CD4-positive, alpha-beta T cell (primary cell): ENCODE measurements around the gene ECHDC3. TPM values are rescaled to one million over a fixed set of nuclear protein-coding genes. Genes with fewer than 3 reads are reported as not detected.

Experiments
- ATAC-seq: fragments of 200-7000 bp; cut with Tn5 transposase; one replicate; pipeline ENCODE4 v1.10.0; 2022; ENCODE audit warnings: mild to moderate bottlenecking; ENCODE audit not compliant: poor library complexity
- CTCF ChIA-PET: fragments of 350-600 bp; sonication (Branson Sonifier 250); formaldehyde crosslinking; loops from one replicate; lab custom pipeline; 2021; ENCODE audit warnings: antibody characterized with exemption, inconsistent platforms; lab: Charles Lee
- POLR2A ChIA-PET: fragments of 350-600 bp; sonication (Branson Sonifier 250); formaldehyde crosslinking; loops from one replicate; lab custom pipeline; 2021; ENCODE audit warnings: antibody characterized with exemption, inconsistent platforms; lab: Charles Lee
- DNase-seq, 14 experiments: peaks; one replicate each; pipeline ENCODE4 v3.0.0-alpha.2; 2013 to 2020; ENCODE audit warnings: mixed read lengths in 2 of 14
- H3K27ac ChIP-seq, 2 donors: one replicate each; pipeline versions ENCODE4 v1.5.1 to v1.7.0; 2013; ENCODE audit warnings: low read length in 2 of 2, low read depth in 1 of 2, mild to moderate bottlenecking in 1 of 2
- H3K27me3 ChIP-seq, 2 experiments: 1 replicate in 1 of 2; 2 replicates in 1 of 2; pipeline versions ENCODE4 v1.6.1 to v1.7.0; 2013; ENCODE audit warnings: low read length in 2 of 2, control low read depth in 1 of 2, mild to moderate bottlenecking in 1 of 2, moderate library complexity in 1 of 2; ENCODE audit not compliant: insufficient read depth in 2 of 2, control insufficient read depth in 1 of 2
- H3K36me3 ChIP-seq: one replicate; pipeline ENCODE4 v1.6.1; 2013; ENCODE audit warnings: low read length, control low read depth; ENCODE audit not compliant: insufficient read depth
- H3K4me1 ChIP-seq: one replicate; pipeline ENCODE4 v1.6.1; 2013; ENCODE audit warnings: low read length, control low read depth; ENCODE audit not compliant: insufficient read depth
- H3K4me3 ChIP-seq: one replicate; pipeline ENCODE4 v1.5.1; 2013; ENCODE audit warnings: mild to moderate bottlenecking, low read length, moderate library complexity
- H3K9me3 ChIP-seq, 2 experiments: 1 replicate in 1 of 2; 2 replicates in 1 of 2; pipeline versions ENCODE4 v1.6.1 to v1.7.0; 2013; ENCODE audit warnings: low read length in 2 of 2, mild to moderate bottlenecking in 2 of 2, control low read depth in 1 of 2, moderate library complexity in 1 of 2; ENCODE audit not compliant: control insufficient read depth in 1 of 2, insufficient read depth in 1 of 2
- H3K27ac Mint-ChIP-seq: one replicate; pipeline ENCODE4 v1.8.0; 2020; ENCODE audit warnings: mixed read lengths
- H3K27me3 Mint-ChIP-seq: one replicate; pipeline ENCODE4 v1.8.0; 2021; ENCODE audit warnings: mixed read lengths
- H3K36me3 Mint-ChIP-seq: one replicate; pipeline ENCODE4 v1.8.0; 2021; ENCODE audit warnings: low read depth, mixed read lengths
- H3K4me1 Mint-ChIP-seq: one replicate; pipeline ENCODE4 v1.8.0; 2021; ENCODE audit warnings: low read depth, mixed read lengths
- H3K4me3 Mint-ChIP-seq: one replicate; pipeline ENCODE4 v1.8.0; 2020; ENCODE audit warnings: mild to moderate bottlenecking, mixed read lengths
- H3K9me3 Mint-ChIP-seq: one replicate; pipeline ENCODE4 v1.8.0; 2020; ENCODE audit warnings: mixed read lengths
- intact Hi-C, 2 experiments: fragments of 100-400 bp; cut with DNase I in 1 of 2; cut with micrococcal nuclease in 1 of 2; formaldehyde crosslinking; loops; one replicate each; pipeline versions ENCODE4 v1.15.1 to v1.9.0; 2023 to 2025; cut with DNase I, micrococcal nuclease
- total RNA-seq, 174 experiments: library from RNA in 2 of 174; stranded (reverse) in 2 of 174; gene quantifications; one replicate each; pipeline ENCODE4 v1.2.3 and lab custom pipeline; 2021 to 2026
- TF ChIP-seq, protein P1 (sequence below): fragments of 200-600 bp; IDR thresholded peaks from one replicate; pipeline ENCODE4 v1.8.0; 2022; ENCODE audit warnings: antibody characterized with exemption, mild to moderate bottlenecking

ECHDC3 gene
- total RNA-seq, 2 experiments from 2014 or later: 1.5 to 1.6 TPM

GRCh38 chr10:11775412-11775811, 33.2 kb downstream of the ECHDC3 start:
- TF ChIP-seq, protein P1, sequence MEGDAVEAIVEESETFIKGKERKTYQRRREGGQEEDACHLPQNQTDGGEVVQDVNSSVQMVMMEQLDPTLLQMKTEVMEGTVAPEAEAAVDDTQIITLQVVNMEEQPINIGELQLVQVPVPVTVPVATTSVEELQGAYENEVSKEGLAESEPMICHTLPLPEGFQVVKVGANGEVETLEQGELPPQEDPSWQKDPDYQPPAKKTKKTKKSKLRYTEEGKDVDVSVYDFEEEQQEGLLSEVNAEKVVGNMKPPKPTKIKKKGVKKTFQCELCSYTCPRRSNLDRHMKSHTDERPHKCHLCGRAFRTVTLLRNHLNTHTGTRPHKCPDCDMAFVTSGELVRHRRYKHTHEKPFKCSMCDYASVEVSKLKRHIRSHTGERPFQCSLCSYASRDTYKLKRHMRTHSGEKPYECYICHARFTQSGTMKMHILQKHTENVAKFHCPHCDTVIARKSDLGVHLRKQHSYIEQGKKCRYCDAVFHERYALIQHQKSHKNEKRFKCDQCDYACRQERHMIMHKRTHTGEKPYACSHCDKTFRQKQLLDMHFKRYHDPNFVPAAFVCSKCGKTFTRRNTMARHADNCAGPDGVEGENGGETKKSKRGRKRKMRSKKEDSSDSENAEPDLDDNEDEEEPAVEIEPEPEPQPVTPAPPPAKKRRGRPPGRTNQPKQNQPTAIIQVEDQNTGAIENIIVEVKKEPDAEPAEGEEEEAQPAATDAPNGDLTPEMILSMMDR: no peak
- H3K36me3 ChIP-seq: no peaks in the 10 kb centered on the region
- H3K27me3 ChIP-seq: no peaks in the 10 kb centered on the region
- Mint-ChIP-seq H3K9me3 (no peaks in the 10 kb centered on the region), H3K4me1 (no peaks in the 10 kb centered on the region), H3K27me3 (no peaks in the 10 kb centered on the region), H3K4me3 (no peak overlapping the region), H3K27ac (no peak overlapping the region), H3K36me3 (no peaks in the 10 kb centered on the region)
- intact Hi-C loops: no loop called here
- H3K4me1 ChIP-seq: no peaks in the 10 kb centered on the region
- H3K27ac ChIP-seq: no peak overlapping the region
- DNase-seq (no peak), ATAC-seq (no peak)
- H3K4me3 ChIP-seq: no peak overlapping the region
- H3K9me3 ChIP-seq: no peaks in the 10 kb centered on the region
- CTCF ChIA-PET: no interaction called here
- POLR2A ChIA-PET: no interaction called here

DNA sequence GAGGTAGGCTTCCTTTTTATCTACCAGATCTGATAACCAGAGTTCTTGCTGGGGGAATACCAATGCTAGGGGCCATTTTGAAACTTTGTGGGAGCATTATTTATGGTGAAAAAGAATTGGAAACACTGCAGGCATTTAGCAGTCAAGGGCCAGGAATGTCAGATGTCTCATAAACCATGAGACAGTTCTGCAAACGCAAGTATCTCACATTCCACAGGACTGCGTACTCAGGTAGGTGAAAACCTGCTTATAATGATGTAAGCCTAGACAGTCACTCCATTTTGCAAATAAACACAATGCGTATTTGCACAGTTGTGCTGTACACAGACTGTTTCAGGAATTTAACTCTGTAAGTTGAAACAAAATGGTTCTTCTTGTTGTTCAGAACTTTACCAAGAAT, 33.9 kb downstream of the ECHDC3 start:
- Mint-ChIP-seq H3K27ac (no peak overlapping the region), H3K27me3 (no peaks in the 10 kb centered on the region), H3K4me1 (no peaks in the 10 kb centered on the region), H3K36me3 (no peaks in the 10 kb centered on the region), H3K4me3 (no peak overlapping the region), H3K9me3 (no peaks in the 10 kb centered on the region)
- no peaks in the 10 kb centered on the region for H3K9me3 ChIP-seq
- POLR2A ChIA-PET: no interaction called here
- ATAC-seq: no peak
- no peak overlapping the region for H3K27ac ChIP-seq
- TF ChIP-seq, protein P1: no peak
- no peaks in the 10 kb centered on the region for H3K36me3 ChIP-seq
- no peaks in the 10 kb centered on the region for H3K4me1 ChIP-seq
- intact Hi-C loops: no loop called here
- H3K4me3 ChIP-seq: no peak overlapping the region
- CTCF ChIA-PET: no interaction called here
- H3K27me3 ChIP-seq: no peaks in the 10 kb centered on the region
- DNase-seq: no peak

DNA sequence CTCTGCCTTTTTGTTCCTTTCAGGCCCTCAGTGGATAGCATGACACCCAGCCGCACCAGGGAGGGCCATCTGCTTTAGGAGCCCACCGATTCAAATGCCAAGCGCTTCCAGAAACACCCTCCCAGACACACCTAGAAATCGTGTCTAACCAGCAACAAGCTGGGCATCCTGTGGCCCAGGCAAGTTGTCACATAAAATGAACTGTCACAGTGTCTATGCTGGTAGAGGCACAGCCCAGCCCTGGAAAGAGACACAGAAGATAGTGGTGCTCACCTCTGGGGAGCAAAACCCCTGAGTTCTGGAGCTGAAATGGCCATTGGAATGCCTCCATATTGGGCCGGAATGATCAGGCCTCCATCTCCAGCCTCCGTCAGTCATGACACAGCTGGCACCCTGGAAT, 38.9 kb downstream of the ECHDC3 start:
- H3K27ac ChIP-seq: no peak overlapping the region
- TF ChIP-seq, protein P1: no peak
- no peak for ATAC-seq
- no peaks in the 10 kb centered on the region for H3K9me3 ChIP-seq
- no peak overlapping the region for H3K4me3 ChIP-seq
- intact Hi-C loops: loop anchor here in 1 of 2 experiments (5.0 kb wide), 1 partner anchor 206 kb away; no protein-coding TSS in a partner anchor
- ChIA-PET POLR2A (no interaction called here), CTCF (no interaction called here)
- H3K9me3 Mint-ChIP-seq: no peaks in the 10 kb centered on the region
- H3K36me3 ChIP-seq: no peaks in the 10 kb centered on the region
- no peaks in the 10 kb centered on the region for H3K27me3 ChIP-seq
- no peak overlapping the region for H3K27ac Mint-ChIP-seq
- H3K36me3 Mint-ChIP-seq: no peaks in the 10 kb centered on the region
- H3K27me3 Mint-ChIP-seq: no peaks in the 10 kb centered on the region
- no peak overlapping the region for H3K4me3 Mint-ChIP-seq
- DNase-seq: no peak
- no peaks in the 10 kb centered on the region for H3K4me1 Mint-ChIP-seq
- H3K4me1 ChIP-seq: no peaks in the 10 kb centered on the region
